ENCODE measurements around the gene CAMTA1. TPM values are rescaled to one million over a fixed set of nuclear protein-coding genes. Genes with fewer than 3 reads are reported as not detected.

CAMTA1 gene
- total RNA-seq, 1 donor from 2014 or later: 43.1 TPM

GRCh38 chr1:7278045-7278444 lies 492.8 kb downstream of the CAMTA1 start:
- intact Hi-C loops (cut with micrococcal nuclease): no loop called here

DNA sequence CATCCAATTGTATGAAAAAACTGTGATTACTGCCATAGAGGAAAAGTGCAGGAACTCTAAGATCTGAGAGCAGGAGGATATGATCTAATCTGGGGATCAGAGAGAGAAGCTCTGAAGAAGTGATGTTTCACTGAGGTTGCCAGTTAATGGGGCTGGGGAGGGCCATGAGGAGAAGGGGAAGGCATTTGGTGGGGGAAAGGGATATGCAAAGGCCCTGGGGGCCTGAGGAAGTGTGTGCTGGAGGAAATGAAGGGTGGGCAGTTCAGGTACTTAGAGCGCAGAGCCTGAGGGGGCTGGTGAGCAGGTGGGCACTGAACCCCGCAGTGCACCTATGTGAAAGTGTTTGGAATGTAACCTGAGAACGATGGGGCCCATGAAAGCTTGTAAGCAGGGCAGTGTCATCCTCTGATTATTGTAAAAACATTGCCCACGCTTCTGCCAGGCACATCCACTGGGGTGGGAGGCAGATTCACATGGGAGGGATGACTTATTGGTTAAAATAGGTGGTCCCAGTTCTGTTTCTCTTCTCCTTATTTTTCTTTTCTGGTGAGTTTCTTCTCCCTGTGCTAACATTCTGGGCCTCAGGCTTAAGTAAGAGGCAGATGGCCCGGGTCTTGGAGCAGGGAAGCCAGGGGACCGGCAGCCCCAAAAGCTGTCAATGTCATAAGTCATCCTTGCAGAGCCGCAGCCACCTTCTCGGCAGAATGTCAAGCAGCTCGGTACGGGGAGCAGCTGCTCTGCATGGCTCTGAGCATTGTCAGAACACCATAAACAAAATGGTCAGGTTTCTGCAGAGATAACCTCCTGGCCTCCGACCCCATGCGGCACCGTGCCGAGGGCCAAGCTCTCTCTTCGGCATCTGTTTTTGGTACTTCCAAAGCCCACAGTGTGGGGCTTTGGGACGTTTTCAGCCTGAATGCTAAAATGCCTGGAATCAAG lies 493.8 kb downstream of the CAMTA1 start:
- intact Hi-C loops (cut with micrococcal nuclease): no loop called here

DNA sequence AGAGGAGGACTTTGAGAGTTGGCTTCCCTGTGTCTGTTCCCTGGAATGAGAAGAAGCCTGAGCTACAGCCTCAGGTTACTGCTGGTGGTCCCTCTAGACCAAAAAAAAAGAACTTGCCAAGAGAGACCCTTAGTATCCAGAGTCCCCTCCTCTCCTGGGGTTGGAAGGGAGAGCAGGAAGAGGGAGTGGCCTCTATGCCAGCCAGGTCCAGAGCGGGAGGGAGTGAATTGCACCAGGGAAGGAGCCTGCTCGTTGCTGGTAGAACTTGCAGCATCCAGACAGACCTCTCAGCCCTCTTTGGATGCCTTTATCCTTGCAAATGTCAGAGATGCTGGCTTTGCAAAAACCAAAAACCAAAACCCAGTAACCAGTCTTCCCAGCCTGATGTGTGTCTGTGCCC lies 494.5 kb downstream of the CAMTA1 start:
- intact Hi-C loops (cut with micrococcal nuclease): no loop called here

GRCh38 chr1:7280347-7280960 lies 495.2 kb downstream of the CAMTA1 start:
- intact Hi-C loops (cut with micrococcal nuclease): no loop called here

DNA sequence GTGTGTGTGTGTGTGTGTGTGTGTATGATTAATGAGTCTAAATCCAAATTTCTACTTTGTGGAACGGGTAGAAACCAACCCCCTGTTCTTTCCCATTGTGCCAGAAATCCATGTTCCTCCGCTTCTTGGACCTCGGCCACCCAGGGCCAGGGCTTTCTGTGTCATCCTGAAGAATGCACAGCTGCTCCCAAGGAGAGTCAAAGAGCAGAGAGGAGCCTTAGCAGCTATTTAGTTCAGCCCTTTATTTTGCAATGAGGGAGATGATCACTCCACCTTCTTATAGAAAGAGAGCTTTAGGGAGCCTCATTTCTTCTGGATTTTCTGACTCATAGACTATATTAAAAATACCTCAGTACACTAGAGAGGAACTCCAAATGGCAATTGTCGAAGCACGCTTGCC lies 496.6 kb downstream of the CAMTA1 start:
- intact Hi-C loops (cut with micrococcal nuclease): no loop called here

- intact Hi-C loops (cut with micrococcal nuclease): no loop called here
Observed at GRCh38 chr1:7284839-7285435, 499.7 kb downstream of the CAMTA1 start.

DNA sequence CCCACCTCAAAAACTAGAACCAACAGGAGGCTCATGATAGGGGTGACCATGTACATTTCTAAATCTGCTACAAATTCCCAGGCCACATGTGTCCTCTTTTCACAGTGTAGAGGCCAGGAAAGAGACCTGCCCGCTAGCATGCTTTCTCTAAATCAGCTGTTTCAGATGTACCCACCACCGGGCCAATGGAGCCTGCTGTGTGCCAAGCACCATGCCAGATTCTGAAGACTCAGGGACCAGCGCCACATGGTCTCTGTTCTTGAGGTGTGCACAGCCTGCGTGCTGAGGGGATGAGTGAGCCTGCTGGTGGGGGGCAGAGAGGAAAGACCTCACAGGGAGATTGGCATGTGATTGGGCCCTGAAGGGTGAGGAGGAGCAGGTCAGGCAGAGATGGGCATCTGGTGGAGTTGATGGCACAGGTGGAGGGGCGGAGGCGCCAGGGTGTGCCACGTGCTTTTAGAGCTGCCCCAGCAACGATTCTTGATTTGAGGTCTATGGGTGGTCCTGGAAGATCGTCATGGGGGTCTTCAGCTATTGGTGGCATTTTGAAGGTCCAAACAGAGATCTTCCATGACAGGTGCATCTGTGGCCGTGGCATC lies 500.7 kb downstream of the CAMTA1 start:
- intact Hi-C loops (cut with micrococcal nuclease): no loop called here

DNA sequence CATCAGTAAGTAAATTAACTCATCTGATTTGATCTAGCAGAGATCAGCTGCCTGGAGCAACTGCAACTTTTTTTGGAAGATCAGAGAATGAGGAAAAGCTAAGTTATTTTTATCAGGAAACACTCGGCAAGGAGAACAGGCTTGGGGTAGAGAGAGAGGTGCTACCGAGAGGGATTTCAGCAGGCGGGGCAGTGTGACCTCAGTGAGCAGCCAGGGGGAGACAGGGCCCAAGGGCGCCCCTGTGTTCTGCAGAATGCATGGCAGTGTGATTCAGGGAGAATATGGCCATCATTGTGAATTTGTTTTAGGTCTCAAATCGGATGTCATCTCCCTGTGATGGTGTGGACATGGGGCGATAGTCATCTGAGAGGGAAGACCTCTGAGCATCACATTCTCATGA lies 501.8 kb downstream of the CAMTA1 start:
- intact Hi-C loops (cut with micrococcal nuclease): no loop called here

DNA sequence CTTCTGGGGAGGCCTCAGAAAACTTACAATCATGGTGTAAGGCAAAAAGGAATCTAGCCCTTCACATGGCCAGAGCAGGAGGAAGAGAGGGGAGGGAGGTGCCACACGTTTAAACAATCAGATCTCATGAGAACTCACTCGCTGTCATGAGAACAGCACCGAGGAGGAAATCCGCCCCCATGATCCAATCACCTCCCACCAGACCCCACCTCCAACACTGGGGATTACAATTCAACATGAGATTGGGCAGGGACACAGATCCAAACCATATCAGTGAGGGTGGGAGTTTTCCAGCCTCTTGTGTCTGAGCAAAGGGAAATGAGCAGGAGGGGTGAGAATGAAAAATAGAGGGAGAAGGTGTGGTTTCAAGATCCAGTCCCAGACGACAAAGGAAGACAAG lies 503.7 kb downstream of the CAMTA1 start:
- intact Hi-C loops (cut with micrococcal nuclease): no loop called here

GRCh38 chr1:7289694-7290093 lies 504.4 kb downstream of the CAMTA1 start:
- intact Hi-C loops (cut with micrococcal nuclease): no loop called here

DNA sequence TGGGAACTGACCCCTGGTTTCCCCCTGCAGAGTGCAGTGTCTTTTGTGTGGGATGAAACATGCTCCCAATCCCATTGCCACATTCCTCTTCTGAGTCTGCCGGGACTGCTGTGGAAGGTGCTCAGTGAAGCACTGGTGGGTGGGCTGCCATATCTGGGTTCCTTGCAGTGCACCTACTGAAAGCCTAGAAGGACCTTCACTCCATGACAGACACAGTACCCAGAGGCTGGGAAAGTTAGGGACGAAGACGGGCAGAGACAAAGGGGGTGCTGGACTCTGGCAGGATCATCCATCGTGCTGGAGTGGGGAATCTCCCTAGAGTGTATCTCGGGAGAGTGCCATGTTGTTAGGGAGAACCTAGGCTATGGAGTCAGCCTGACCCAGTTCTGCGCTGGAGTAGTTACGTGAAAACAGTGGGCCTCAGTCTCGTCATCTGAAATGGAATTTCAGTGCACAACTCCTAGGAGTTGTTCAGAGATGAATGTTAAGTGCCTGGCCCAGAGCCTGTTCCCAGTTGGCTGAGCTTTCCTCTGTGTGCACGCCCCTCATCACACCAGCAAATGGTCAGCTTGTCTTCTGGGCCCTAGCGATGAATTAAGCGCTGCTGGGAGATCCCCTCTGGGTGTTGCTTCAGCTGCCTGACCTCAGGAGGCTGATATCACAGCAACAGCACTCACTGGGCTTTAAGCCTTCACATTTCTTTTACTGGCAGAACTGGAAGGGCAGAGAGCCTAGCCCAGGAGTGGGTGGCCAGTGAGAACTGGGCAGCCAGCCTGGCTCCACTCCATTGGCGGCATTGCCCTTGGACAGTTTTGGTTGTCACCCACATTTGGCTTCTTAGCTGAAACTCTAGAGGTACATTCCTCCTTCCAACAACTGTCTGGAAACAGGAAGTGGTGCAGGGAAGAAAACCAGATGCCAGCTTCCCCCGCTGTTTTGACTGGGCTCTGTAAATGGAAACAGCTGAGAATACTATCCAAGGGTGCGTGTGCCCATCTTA lies 506.0 kb downstream of the CAMTA1 start:
- intact Hi-C loops (cut with micrococcal nuclease): no loop called here

DNA sequence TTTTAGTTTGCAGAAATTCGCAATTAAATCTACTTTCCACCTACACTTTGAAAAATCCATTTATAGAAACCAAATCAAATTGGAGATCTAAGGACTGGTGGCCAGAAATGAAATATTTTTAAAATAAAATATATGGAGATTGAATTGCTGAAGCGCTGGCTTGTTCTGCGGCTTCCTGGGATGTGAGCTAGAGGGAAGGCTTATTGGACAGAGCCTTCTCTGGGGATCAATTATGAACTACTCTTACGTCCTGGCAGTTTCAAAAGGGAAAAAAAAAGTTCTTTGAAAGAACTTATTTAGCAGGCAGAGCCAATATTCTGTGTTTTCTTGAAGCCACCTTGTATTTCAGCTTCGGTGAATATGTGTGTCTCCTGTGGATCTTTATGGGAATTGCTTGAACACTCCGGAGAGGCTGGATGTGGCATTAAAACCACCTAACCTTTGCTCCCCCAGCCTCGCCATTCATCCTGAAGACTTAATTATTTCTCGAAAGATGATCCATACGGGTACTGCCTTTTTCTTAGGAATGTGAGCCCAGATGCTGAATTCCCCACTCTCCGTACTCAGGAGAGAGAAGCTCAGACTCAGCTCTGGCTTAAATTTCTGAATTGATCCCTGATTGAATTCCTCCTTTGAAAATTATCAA lies 506.9 kb downstream of the CAMTA1 start:
- intact Hi-C loops (cut with micrococcal nuclease): no loop called here

- intact Hi-C loops (cut with micrococcal nuclease): no loop called here
Observed at GRCh38 chr1:7292714-7293419, 507.6 kb downstream of the CAMTA1 start.

DNA sequence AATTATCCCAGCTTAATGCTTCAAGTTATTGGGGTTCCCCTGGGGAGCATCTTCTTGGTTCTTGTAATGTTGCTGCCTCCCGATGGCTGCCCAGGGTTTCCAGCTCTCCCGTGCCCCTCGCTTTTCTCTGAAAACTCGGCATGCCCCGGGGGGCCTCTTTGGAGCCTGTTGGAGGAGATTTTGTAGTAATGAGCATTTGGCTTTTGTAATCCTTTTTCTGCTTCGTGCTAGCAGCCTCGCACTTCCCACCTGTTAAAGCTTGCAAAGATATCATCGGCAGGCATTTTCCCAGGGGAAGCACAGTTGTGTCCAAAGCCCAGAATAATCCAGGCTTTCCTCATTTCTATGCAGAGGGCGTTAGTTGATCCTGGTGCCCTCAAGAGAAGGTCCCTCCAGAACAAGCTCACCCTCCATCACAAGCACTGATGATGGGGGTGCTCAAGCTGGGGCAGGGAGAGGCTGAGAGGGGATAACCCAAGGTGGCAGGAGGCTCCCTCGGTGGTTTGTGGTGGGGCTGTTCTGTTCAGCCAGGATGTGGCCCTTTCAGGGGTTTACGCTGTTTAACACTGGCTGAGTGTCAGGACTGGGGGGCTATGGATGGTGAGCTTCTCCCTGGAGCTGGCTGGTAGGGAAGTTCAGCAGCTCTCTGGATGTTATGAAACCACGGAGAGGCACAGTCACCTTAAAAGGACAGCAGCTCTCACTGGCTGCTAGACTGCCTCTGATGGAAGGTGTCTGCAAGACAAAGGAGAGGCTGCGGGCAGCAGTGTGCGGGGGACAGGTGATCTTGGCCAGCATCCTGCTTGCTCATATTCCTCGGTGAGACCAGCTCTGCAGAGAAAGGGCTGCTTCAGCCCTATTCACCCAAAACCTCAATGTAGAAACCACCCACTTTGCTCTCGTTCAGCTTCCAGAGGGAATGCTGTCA lies 508.7 kb downstream of the CAMTA1 start:
- intact Hi-C loops (cut with micrococcal nuclease): no loop called here

- intact Hi-C loops (cut with micrococcal nuclease): no loop called here
Observed at GRCh38 chr1:7294636-7295035, 509.4 kb downstream of the CAMTA1 start.

DNA sequence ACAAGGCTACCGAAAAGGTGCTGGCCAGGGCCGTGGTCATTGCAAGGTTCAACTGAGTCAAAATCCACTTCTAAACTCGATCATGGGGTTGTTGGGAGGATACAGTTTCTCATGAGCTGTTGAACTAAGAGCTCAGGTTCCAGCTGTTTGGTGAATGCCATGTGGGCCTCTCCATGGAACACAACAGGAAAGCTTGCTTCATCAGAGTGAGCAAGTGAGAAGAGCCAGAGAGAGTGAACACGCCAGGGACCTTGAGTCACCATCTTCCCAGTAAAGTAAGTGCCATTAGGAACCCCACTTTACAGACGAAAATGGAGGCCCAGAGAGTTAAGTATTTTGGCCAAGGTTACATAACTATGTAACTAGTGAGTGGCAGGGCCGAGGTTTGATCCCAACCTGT lies 510.7 kb downstream of the CAMTA1 start:
- intact Hi-C loops (cut with micrococcal nuclease): no loop called here

DNA sequence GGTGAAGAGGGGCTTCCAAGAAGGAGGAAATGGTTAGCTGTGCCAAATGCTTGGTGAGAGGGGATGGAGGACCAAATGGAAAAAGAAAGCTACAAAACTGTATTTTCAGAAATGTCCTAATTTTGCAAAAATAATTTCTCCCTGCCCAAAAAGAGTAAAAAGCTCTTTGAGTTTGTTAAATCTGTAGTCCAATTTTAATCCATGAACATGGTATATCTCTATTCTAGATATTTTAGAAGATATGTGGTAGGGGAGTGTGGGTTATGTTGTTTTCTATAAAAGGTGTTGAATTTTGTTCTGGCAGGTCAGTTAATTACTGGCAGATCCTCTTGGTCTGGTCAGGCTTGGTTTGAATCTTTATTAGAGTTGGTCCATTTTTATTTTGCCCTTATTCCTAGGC lies 511.7 kb downstream of the CAMTA1 start:
- intact Hi-C loops (cut with micrococcal nuclease): no loop called here

DNA sequence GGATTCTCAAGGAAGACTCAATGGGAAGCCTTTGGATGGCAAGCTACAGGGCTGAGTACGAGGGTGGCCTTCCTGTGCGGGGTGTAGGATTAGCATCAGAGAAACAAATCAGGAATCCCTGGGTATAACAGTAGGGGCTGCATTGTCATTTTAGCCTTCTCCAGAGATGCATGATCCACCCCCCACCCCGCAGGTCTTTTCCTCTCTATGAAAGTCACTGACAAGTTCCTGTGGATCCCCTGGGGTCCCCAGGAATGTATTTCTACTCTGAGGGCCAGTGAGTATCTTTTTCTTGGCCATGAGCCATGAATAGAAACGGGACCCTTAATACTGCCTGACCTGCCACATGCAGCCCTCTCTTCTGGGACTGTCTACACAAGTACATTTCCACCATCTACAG lies 512.9 kb downstream of the CAMTA1 start:
- intact Hi-C loops (cut with micrococcal nuclease): no loop called here

GRCh38 chr1:7298749-7299151 lies 513.5 kb downstream of the CAMTA1 start:
- intact Hi-C loops (cut with micrococcal nuclease): no loop called here
